HEK293 (cell line): ENCODE data around the gene PTTG1.

ENCODE experiments used
- CTCF ChIP-seq: fragments of 450-650 bp; formaldehyde crosslinking; IDR thresholded peaks from 2 replicates; pipeline ENCODE4 v1.5.1; 2016; ENCODE audit warnings: missing biosample characterization, missing genetic modification characterization
- REST ChIP-seq: fragments of 450-650 bp; formaldehyde crosslinking; IDR thresholded peaks from 2 replicates; pipeline ENCODE4 v1.5.1; 2016; ENCODE audit warnings: missing biosample characterization, missing genetic modification characterization
- ZBTB17 ChIP-seq: fragments of 450-650 bp; formaldehyde crosslinking; IDR thresholded peaks from 2 replicates; pipeline ENCODE4 v1.5.1; 2016; ENCODE audit warnings: missing biosample characterization, missing genetic modification characterization
- ZNF155 ChIP-seq: fragments of 450-650 bp; formaldehyde crosslinking; IDR thresholded peaks from 2 replicates; pipeline ENCODE4 v1.5.1; 2016; ENCODE audit warnings: missing biosample characterization, missing genetic modification characterization
- ZNF174 ChIP-seq: fragments of 450-650 bp; formaldehyde crosslinking; IDR thresholded peaks from 2 replicates; pipeline ENCODE4 v1.5.0; 2017; ENCODE audit warnings: missing biosample characterization, mild to moderate bottlenecking, missing genetic modification characterization
- ZNF175 ChIP-seq: fragments of 450-650 bp; formaldehyde crosslinking; IDR thresholded peaks from 2 replicates; pipeline ENCODE4 v1.5.1; 2016; ENCODE audit warnings: missing biosample characterization, missing genetic modification characterization
- ZNF202 ChIP-seq: fragments of 450-650 bp; formaldehyde crosslinking; IDR thresholded peaks from 2 replicates; pipeline ENCODE4 v1.5.1; 2016; ENCODE audit warnings: missing biosample characterization, missing genetic modification characterization, borderline replicate concordance
- ZNF274 ChIP-seq, 2 experiments: fragments of 200-500 bp in 1 of 2; fragments of 450-650 bp in 1 of 2; sonication (Bioruptor generic) in 1 of 2; formaldehyde crosslinking in 1 of 2; IDR thresholded peaks; 2 replicates each; pipeline versions ENCODE4 v1.5.1 to v1.6.1; 2014 to 2016; ENCODE audit warnings: borderline replicate concordance in 1 of 2, inconsistent platforms in 1 of 2, low read length in 1 of 2, missing biosample characterization in 1 of 2, missing genetic modification characterization in 1 of 2
- ZNF416 ChIP-seq: fragments of 450-650 bp; formaldehyde crosslinking; IDR thresholded peaks from 2 replicates; pipeline ENCODE4 v1.5.1; 2016; ENCODE audit warnings: missing biosample characterization, missing genetic modification characterization
- ZNF658 ChIP-seq: fragments of 450-650 bp; formaldehyde crosslinking; IDR thresholded peaks from 2 replicates; pipeline ENCODE4; 2016; ENCODE audit warnings: missing biosample characterization, missing genetic modification characterization
- ZNF747 ChIP-seq: fragments of 450-650 bp; formaldehyde crosslinking; IDR thresholded peaks from 2 replicates; pipeline ENCODE4 v1.5.1; 2016; ENCODE audit warnings: missing biosample characterization, missing genetic modification characterization
- ZNF785 ChIP-seq: fragments of 450-650 bp; formaldehyde crosslinking; IDR thresholded peaks from 2 replicates; pipeline ENCODE4 v1.5.1; 2016; ENCODE audit warnings: missing biosample characterization, missing genetic modification characterization
- TF ChIP-seq, protein P1 (sequence below): fragments of 450-650 bp; formaldehyde crosslinking; IDR thresholded peaks from 2 replicates; pipeline ENCODE4 v1.5.1; 2016; ENCODE audit warnings: missing biosample characterization, missing genetic modification characterization, borderline replicate concordance

- TF ChIP-seq ZNF785 (tag by site-specific recombination) (no peak), CTCF (tag by site-specific recombination) (no peak), ZNF175 (tag by site-specific recombination) (no peak), ZBTB17 (tag by site-specific recombination) (no peak), ZNF747 (tag by site-specific recombination) (no peak), ZNF274 (IDR thresholded peaks at IDR 0.05; ENCODE audit: low read length) (no peak), ZNF274 (tag by site-specific recombination; IDR thresholded peaks at IDR 0.05; ENCODE audit: borderline replicate concordance) (no peak), ZNF202 (tag by site-specific recombination) (no peak), ZNF155 (tag by site-specific recombination) (no peak), ZNF174 (tag by site-specific recombination) (no peak), ZNF658 (no peak), ZNF416 (no peak), REST (tag by site-specific recombination) (no peak)
- TF ChIP-seq, protein P1, sequence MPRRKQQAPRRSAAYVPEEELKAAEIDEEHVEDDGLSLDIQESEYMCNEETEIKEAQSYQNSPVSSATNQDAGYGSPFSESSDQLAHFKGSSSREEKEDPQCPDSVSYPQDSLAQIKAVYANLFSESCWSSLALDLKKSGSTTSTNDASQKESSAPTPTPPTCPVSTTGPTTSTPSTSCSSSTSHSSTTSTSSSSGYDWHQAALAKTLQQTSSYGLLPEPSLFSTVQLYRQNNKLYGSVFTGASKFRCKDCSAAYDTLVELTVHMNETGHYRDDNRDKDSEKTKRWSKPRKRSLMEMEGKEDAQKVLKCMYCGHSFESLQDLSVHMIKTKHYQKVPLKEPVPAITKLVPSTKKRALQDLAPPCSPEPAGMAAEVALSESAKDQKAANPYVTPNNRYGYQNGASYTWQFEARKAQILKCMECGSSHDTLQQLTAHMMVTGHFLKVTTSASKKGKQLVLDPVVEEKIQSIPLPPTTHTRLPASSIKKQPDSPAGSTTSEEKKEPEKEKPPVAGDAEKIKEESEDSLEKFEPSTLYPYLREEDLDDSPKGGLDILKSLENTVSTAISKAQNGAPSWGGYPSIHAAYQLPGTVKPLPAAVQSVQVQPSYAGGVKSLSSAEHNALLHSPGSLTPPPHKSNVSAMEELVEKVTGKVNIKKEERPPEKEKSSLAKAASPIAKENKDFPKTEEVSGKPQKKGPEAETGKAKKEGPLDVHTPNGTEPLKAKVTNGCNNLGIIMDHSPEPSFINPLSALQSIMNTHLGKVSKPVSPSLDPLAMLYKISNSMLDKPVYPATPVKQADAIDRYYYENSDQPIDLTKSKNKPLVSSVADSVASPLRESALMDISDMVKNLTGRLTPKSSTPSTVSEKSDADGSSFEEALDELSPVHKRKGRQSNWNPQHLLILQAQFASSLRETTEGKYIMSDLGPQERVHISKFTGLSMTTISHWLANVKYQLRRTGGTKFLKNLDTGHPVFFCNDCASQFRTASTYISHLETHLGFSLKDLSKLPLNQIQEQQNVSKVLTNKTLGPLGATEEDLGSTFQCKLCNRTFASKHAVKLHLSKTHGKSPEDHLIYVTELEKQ (tag by site-specific recombination), result no peak
Measured at GRCh38 chr5:160385496-160385895, 36.2 kb upstream of the PTTG1 start.
